Tibial artery (tissue), 4 donors: ENCODE measurements around the gene NBPF1.
A peak's percentile ranks its signal among the peaks of the same experiment; 100 is the strongest.
"Not testable (repeated sequence)": the region's sequence is repeated elsewhere in the genome, so short reads cannot be mapped to it uniquely, and the experiment has no call there.

Experiments used
- DNase-seq, 2 donors: peaks; one replicate each; pipeline ENCODE4 v3.0.0-alpha.2; 2019
- H3K27ac ChIP-seq, 2 donors: fragments of 200-600 bp; sonication (generic) in 1 of 2; 1 replicate in 1 of 2; 2 replicates in 1 of 2; pipeline ENCODE4 v1.5.1; 2018 to 2019; ENCODE audit warnings: mild to moderate bottlenecking in 1 of 2
- H3K27me3 ChIP-seq, 2 donors: fragments of 200-600 bp; sonication (generic) in 1 of 2; one replicate each; pipeline versions ENCODE4 v1.5.1 to v1.6.0; 2016 to 2019
- H3K36me3 ChIP-seq, 3 donors: fragments of 200-600 bp; sonication (generic) in 2 of 3; one replicate each; pipeline ENCODE4 v1.5.1; 2016 to 2019; ENCODE audit warnings: mild to moderate bottlenecking in 2 of 3
- H3K4me1 ChIP-seq, 4 donors: fragments of 200-600 bp; sonication (generic) in 2 of 4; 1 replicate in 3 of 4; 2 replicates in 1 of 4; pipeline ENCODE4 v1.5.1; 2016 to 2019
- H3K4me3 ChIP-seq, 2 donors: fragments of 200-600 bp; sonication (generic) in 1 of 2; 1 replicate in 1 of 2; 2 replicates in 1 of 2; pipeline ENCODE4 v1.5.1; 2018 to 2019; ENCODE audit warnings: mild to moderate bottlenecking in 2 of 2
- H3K9me3 ChIP-seq, 3 donors: fragments of 200-600 bp; sonication (generic) in 1 of 3; one replicate each; pipeline ENCODE4 v1.5.1; 2016 to 2019
- CTCF ChIP-seq, 2 experiments: fragments of 200-600 bp in 1 of 2; fragments of 450-650 bp in 1 of 2; IDR thresholded peaks; one replicate each; pipeline ENCODE4 v1.5.1; 2017 to 2019; ENCODE audit warnings: antibody characterized with exemption in 2 of 2, mild to moderate bottlenecking in 1 of 2, moderate library complexity in 1 of 2
- intact Hi-C: fragments of 100-400 bp; cut with DNase I; formaldehyde crosslinking; loops from one replicate; pipeline ENCODE4 v1.15.0; 2023; ENCODE audit warnings: low total_unique reads

The NBPF1 gene

GRCh38 chr1:16628361-16629111, 15.2 kb upstream of the NBPF1 start:
- no peak for TF ChIP-seq CTCF (IDR thresholded peaks at IDR 0.05)
- Histone ChIP-seq H3K27me3 (no peaks in the 10 kb centered on the region), H3K4me1 (peaks cover 0 to 8% (median 0%) of the 10 kb centered on the region in 4 donors), H3K9me3 (no peaks in the 10 kb centered on the region), H3K4me3 (no peak overlapping the region), H3K27ac (no peak overlapping the region), H3K36me3 (peaks cover 78 to 99% (median 99%) of the 10 kb centered on the region in 3 donors)
- DNase-seq = peak; percentile 12 to 67
- intact Hi-C loops = no loop called here

- DNase-seq = peak in 1 of 2 donors; percentile 19
- H3K27ac ChIP-seq, H3K9me3 ChIP-seq, H3K27me3 ChIP-seq, intact Hi-C loops, H3K4me1 ChIP-seq, H3K4me3 ChIP-seq: not testable (repeated sequence)
- H3K36me3 ChIP-seq = peaks cover 60 to 99% (median 95%) of the 10 kb centered on the region in 3 donors
Observed at GRCh38 chr1:16626409-16626983, 13.1 kb upstream of the NBPF1 start.

- DNase-seq = peak; percentile 18 to 73
- intact Hi-C loops = no loop called here
- Histone ChIP-seq H3K27me3 (no peaks in the 10 kb centered on the region), H3K27ac (no peak overlapping the region), H3K9me3 (no peaks in the 10 kb centered on the region), H3K4me3 (no peak overlapping the region), H3K4me1 (peaks cover 0 to 8% (median 0%) of the 10 kb centered on the region in 4 donors), H3K36me3 (peaks cover 52 to 93% (median 88%) of the 10 kb centered on the region in 3 donors)
- no peak for TF ChIP-seq CTCF (IDR thresholded peaks at IDR 0.05)
Observed at GRCh38 chr1:16625497-16626408, 12.4 kb upstream of the NBPF1 start.

GRCh38 chr1:16623812-16624719, 10.7 kb upstream of the NBPF1 start:
- H3K4me3 ChIP-seq, H3K9me3 ChIP-seq, H3K27ac ChIP-seq, intact Hi-C loops, H3K27me3 ChIP-seq, H3K4me1 ChIP-seq: not testable (repeated sequence)
- peaks cover 37 to 88% (median 78%) of the 10 kb centered on the region in 3 donors for H3K36me3 ChIP-seq
- peak; percentile 21 to 79 for DNase-seq

- H3K27ac ChIP-seq, intact Hi-C loops, H3K4me3 ChIP-seq, H3K27me3 ChIP-seq, H3K4me1 ChIP-seq, H3K9me3 ChIP-seq: not testable (repeated sequence)
- DNase-seq = peak; percentile 21 to 65
- H3K36me3 ChIP-seq = peaks cover 34 to 87% (median 76%) of the 10 kb centered on the region in 3 donors
Observed at GRCh38 chr1:16623337-16623736, 10.0 kb upstream of the NBPF1 start.

- H3K9me3 ChIP-seq, H3K27ac ChIP-seq, intact Hi-C loops, H3K27me3 ChIP-seq, H3K4me3 ChIP-seq, H3K4me1 ChIP-seq: not testable (repeated sequence)
- peaks cover 27 to 87% (median 63%) of the 10 kb centered on the region in 3 donors for H3K36me3 ChIP-seq
- peak; percentile 23 to 69 for DNase-seq
Observed at GRCh38 chr1:16621681-16622315, 8.4 kb upstream of the NBPF1 start.

GRCh38 chr1:16621300-16621658, 7.9 kb upstream of the NBPF1 start:
- Histone ChIP-seq H3K36me3 (peaks cover 23 to 82% (median 58%) of the 10 kb centered on the region in 3 donors), H3K4me1 (peaks cover 0 to 8% (median 0%) of the 10 kb centered on the region in 4 donors), H3K27ac (no peak overlapping the region), H3K4me3 (no peak overlapping the region), H3K27me3 (no peaks in the 10 kb centered on the region), H3K9me3 (no peaks in the 10 kb centered on the region)
- intact Hi-C loops = no loop called here
- no peak for DNase-seq
- peak in 1 of 2 experiments; percentile 30 for TF ChIP-seq CTCF (IDR thresholded peaks at IDR 0.05)

GRCh38 chr1:16619803-16620501, 6.6 kb upstream of the NBPF1 start:
- peak in 1 of 2 donors; percentile 68 for DNase-seq
- H3K9me3 ChIP-seq, H3K27ac ChIP-seq, H3K4me1 ChIP-seq, intact Hi-C loops, H3K27me3 ChIP-seq, H3K4me3 ChIP-seq: not testable (repeated sequence)
- peaks cover 12 to 69% (median 44%) of the 10 kb centered on the region in 3 donors for H3K36me3 ChIP-seq
